Skeletal muscle cell (primary cell): ENCODE measurements around the gene DVL2.
"Not testable (repeated sequence)": the region's sequence is repeated elsewhere in the genome, so short reads cannot be mapped to it uniquely, and the experiment has no call there.

Experiments used
- DNase-seq: peaks from one replicate; pipeline ENCODE4 v3.0.0-alpha.2; 2010; ENCODE audit warnings: low read depth
- H3K4me3 ChIP-seq: 2 replicates; pipeline ENCODE4 v1.5.1; 2011; ENCODE audit warnings: low read depth, mild to moderate bottlenecking, control low read depth, low read length, moderate library complexity

Gene DVL2

DNA sequence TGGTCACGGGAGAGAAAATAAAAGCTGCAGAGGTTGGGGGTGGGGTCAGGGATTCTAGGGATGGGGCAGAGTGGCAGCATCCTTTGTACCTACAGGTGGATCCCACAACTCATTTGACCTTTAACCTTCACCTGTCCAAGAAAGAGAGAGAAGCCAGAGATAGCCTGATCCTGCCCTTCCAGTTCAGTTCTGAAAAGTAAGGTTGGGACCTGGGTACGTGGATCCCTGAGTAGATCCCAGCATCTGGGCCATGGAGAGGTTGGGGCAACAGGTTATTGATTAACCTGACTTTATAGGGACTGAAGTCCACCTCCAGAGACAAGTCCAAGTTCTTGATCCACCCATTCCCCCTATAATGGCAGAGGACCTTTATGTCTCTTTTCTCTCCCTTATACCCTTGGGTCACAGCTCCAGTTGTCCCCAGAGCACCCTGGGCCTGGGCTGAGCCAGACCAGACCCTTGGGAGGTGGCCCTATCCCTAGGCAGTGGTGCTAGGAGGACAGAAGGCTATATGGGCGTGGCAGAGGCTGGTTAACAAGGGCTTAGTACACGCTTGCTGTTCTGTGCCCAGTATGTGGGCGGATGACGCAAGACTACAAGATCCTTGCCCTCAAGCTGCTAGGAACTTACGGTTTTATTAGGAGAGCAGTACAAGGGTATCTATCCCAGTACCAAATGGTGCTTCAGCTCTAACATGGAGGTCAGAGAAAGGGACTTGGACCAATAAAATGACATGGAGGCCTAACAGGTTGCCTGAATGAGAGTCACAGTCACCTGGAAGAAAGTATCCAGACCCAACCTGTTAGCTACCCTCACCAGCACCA, 24.6 kb upstream of the DVL2 start:
- no peak for DNase-seq
- H3K4me3 ChIP-seq = no peak overlapping the region

DNA sequence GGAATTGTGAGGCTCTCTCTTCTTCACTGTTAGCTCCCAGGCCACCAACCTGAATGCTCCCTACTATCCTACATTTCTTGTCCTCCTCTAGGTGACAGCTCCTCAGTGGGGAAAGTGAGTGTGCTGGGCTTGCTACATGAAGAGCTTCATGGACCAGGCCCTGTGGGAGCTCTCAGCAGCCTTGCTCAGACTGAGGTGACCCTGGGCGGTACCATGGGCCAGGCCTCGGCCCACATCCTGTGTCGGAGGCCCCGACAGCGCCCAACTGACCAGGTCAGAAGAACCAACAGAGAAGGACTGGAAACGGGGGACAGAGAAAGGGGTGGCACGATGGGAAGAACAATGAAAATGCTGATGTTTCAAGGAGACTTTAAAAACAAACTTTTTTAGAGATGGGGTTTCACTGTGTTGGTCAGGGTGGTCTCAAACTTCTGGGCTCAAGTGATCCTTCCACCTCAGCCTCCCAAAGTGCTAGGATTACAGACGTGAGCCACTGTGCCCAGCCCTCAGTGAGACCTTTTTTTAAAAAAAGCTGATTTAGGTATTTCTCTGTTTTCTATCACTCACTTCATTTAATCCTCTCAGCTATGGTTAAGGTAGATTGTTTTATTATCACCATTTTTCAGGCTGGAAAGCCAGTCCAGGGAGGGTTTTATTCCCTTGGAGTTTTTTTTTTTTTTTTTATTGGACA, 22.6 kb upstream of the DVL2 start:
- no peak for DNase-seq
- H3K4me3 ChIP-seq = no peak overlapping the region

- DNase-seq = no peak
- no peak overlapping the region for H3K4me3 ChIP-seq
Observed at GRCh38 chr17:7254511-7254910, 20.2 kb upstream of the DVL2 start.

DNA sequence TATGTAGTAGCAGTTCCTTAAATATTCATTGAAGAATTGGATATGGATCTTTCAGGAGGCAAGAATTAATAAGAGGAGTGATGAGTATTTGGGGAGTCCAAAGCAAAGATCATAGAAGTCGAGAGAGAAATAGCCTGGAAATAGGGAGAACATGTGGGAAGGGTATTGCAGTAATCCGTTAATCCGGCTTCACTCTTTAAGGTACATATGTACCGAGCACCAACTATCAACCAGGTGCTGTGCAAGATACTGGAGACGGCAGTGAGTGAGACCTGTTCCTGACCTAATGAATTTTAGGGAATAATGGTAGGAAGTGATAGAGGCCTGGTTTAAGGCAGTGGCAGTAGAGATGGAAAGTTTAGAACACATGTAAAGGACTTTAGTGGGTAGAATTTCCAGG, 18.8 kb upstream of the DVL2 start:
- DNase-seq = no peak
- H3K4me3 ChIP-seq = peak overlapping the region; percentile 87

DNA sequence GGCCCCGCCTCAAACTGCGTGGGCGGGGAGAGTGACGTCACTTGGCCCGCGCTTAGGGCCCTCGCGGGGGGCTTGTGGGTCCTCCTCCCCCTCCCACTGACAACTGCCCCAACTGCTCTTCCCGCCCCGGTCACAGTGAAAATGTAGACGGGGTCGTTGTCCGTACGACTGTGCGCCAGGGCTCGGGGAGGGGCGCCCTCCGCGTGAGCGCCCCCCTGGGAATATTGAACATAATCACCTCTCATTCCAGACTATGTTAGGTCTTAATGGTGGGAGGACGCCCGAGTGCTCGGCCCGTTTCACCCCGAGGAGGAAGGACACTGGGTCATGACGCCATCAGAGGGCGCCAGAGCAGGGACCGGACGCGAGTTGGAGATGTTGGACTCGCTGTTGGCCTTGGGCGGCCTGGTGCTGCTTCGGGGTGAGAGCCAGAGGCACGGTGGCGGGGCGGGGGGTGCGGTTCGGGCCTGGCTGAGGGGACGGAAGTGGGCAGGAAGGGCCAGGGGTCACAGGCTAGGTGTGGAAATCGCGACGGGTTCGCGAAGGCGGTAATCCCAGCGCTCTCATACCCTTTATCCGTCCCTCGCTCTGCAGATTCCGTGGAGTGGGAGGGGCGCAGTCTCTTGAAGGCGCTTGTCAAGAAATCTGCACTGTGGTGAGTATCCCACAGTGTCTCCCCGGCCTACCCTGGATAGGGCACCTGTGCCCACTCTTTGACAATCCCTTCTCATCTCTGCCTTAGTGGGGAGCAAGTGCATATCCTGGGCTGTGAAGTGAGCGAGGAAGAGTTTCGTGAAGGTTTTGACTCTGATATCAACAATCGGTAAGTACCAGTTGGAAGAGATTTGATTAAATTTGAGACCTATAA, 18.1 kb upstream of the DVL2 start, which contains the start of gene ELP5:
Gene ELP5, plus strand, starts transcription at position 40 of the 868 bp plus-strand sequence. Its CDS starts 336 bp downstream, at position 376.
- peak within 1 kb of the TSS; percentile 87 for H3K4me3 ChIP-seq
- peak; percentile 83 for DNase-seq

GRCh38 chr17:7251661-7252175, 17.4 kb upstream of the DVL2 start, which contains the start of gene CTDNEP1:
TSS of gene CTDNEP1 (minus strand) at chr17:7251734. CDS start at chr17:7251296, 438 bp downstream.
- peak within 1 kb of the TSS; percentile 87 for H3K4me3 ChIP-seq
- peak; percentile 98 for DNase-seq

DNA sequence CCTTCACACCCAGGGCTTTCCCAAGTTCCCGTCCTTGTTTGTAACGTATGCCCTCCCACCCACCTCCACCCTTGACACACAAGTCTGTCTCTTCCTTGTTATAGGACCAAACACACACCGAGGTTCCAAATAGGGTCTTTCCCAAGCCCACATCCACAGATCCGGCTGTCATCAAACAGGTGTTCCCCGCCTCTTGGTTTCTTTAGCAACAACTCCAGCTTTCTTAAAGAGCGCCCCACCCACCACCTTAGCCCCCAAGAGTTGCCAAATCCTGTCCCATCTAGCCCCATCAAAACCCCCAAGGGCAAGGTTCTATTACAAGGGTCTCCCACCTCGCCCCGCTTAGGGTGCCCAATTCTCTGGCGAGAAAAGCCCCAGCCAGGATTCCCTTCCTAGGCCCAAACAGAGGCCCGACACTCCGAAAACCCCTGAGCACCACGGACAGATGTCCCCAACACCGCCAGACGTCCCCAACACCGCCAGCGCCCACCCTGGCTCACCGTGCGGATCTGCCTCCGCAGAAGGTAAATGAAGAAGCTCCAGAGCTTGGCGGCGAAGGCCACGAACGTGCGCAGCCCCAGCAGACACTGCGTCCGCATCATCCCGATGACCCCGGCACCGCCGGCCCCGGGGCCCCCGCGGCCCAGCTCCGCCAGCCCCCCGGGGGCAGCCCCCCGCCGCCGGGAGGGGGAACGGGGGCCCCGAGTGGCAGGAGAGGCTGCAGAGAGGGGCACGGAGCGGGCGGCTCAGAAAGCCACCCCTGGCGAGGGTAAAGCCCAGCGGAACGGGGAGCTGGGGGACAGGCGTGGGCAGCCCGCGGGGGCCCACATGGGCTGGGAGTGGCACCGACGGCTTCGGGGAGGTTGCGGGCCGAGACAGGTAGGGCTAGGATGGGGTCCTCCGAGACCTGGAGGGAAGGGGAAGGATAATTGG, 16.6 kb upstream of the DVL2 start:
- H3K4me3 ChIP-seq = peak overlapping the region; percentile 87
- no peak for DNase-seq

- no peak for DNase-seq
- H3K4me3 ChIP-seq = peak overlapping the region; percentile 87
Observed at GRCh38 chr17:7249830-7250229, 15.5 kb upstream of the DVL2 start.

DNA sequence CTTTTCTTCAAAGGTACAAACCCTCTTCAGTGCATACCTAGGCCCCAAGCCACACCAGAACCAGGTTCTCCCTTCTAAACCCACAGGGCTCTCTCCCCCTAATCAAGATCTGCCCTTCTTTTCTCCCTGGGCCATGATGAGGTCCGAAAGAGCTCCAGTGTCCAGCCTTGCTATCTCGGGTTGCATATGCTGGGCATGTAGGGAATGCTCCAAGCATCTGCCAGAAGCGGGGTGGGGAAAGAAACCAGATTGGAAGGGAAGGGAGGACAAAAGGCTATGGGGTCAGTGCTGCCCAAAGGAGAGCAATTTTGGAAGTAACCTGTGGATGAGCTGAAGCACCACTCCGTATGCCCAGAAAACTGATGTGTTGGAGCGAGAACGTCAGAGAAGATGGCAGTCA, 14.9 kb upstream of the DVL2 start:
- no peak for DNase-seq
- H3K4me3 ChIP-seq = no peak overlapping the region

- no peak for DNase-seq
- H3K4me3 ChIP-seq = no peak overlapping the region
Observed at GRCh38 chr17:7248796-7249195, 14.5 kb upstream of the DVL2 start.

DNA sequence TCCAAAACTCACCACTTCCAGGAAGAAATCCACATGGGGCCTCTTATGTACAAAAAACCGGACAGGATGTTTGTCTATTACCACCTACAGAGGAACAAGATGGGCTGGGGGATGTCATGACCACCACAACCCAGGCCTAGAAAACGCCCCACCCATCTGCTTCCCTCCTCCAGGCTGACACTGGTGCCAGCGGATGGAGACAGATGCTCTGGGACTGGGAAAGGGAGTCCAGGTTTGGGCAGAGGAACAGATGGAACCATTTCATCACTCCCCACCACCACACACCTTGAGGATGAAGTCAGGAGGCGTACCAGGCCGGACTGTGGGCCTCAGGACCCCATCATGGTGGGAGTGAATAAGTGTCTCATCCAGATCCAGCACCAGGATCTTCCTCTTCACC, 12.5 kb upstream of the DVL2 start:
- H3K4me3 ChIP-seq = no peak overlapping the region
- DNase-seq = no peak

DNA sequence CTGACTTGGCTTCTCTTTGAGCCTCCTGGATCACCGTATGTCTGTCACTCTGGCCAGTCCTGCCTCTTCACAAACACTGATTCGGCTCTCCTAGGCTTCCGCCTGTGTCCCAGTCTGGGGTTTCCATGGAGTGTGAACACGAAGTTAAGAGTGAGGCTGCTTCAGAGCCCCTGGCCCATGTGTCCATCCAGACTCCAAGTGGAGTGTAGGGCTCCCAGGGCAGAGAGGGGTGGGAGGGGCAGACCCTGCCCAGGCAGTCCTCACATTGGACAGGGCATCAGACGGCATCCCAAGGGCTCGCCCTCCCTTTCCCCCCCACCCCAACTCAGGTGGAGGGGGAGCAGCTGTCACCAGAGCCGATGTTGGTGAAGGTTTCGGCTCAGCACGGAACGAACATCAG, 9.5 kb upstream of the DVL2 start:
- H3K4me3 ChIP-seq, DNase-seq: not testable (repeated sequence)

GRCh38 chr17:7243453-7243729, 9.1 kb upstream of the DVL2 start:
- peak overlapping the region; percentile 91 for H3K4me3 ChIP-seq
- no peak for DNase-seq

GRCh38 chr17:7242717-7243452, 8.6 kb upstream of the DVL2 start:
- DNase-seq = peak; percentile 89
- peak overlapping the region; percentile 91 for H3K4me3 ChIP-seq

DNA sequence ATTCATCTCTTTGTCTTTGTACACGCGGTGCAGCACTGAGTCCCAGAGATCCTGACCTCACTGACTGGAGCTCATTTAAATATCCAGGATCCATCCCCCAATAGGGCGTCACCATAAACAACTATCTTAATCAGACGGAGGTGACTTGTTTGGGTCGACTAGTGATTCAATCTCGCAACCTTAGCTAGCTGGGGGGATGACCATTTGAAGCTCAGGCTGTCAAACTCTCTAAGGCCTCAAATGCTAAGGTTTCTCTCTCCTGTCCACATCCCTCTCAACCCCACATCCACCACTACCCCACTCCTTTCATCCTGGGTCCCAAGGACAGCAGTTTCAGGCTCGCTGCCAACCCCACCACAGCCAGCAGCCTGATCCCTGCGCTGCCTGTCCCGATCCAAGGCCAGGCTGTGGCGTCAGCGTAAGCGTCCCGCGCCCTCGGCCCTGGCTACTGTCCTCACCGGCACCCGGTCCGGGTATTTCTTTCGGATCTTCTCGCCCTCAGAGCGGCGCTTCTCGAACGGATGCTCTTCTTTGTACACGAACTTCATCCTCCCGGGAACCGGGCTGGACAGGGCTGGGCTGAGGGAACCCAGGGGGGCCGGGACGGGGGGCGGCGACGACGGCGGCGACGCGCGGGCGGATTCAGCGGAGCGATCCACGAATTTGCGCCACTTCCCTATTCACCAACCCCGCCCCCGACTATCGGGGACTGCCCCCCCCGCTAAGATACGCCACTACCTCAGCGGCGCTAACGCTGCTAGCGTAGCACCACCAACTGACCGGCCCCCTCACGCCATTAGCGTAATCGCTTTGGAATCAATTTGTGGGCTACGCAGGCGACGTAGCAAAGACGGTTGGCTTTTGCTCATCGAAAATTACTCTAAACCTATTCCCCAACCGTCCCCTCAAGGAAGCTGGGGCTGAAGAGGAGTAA, 7.7 kb upstream of the DVL2 start, which contains the start of gene GABARAP:
Gene GABARAP, minus strand, starts transcription at position 667 of the 934 bp plus-strand sequence. Its CDS starts 119 bp downstream, at position 548.
- peak; percentile 76 for DNase-seq
- peak within 1 kb of the TSS; percentile 91 for H3K4me3 ChIP-seq

DNA sequence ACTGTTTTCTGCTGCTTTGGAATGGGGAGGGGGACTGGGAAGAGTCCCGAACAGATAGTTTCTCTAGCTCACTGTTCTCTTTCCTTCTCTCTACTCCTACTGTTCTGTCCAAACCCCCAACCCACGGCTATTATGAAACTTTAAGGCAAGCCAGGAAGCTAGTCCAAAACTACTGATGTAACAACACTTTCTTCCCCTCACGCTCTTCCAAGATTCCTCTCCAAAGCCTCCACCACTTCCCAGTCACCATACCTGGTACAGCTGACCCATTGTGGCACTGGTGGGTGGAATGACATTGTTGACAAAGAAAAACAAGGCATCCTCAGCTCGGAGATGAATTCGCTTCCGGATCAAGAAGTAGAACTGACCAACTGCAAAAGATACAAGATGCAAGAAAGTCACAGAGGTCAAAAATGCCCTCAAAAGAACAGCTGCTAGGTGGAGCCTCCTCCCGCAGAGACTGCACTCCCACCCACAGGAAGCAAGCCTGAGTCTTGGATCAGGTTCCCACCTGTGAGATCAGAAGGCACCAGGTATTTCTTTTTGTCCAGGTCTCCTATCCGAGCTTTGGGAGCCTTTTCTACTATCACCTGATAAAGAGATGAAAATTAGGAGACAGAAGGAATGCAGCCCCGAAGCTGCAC, 6.9 kb upstream of the DVL2 start:
- peak overlapping the region; percentile 91 for H3K4me3 ChIP-seq
- DNase-seq = no peak
